ENCODE results near the gene CDC42EP1.
"Not testable (repeated sequence)": the region's sequence is repeated elsewhere in the genome, so short reads cannot be mapped to it uniquely, and the experiment has no call there.

Gene CDC42EP1

DNA sequence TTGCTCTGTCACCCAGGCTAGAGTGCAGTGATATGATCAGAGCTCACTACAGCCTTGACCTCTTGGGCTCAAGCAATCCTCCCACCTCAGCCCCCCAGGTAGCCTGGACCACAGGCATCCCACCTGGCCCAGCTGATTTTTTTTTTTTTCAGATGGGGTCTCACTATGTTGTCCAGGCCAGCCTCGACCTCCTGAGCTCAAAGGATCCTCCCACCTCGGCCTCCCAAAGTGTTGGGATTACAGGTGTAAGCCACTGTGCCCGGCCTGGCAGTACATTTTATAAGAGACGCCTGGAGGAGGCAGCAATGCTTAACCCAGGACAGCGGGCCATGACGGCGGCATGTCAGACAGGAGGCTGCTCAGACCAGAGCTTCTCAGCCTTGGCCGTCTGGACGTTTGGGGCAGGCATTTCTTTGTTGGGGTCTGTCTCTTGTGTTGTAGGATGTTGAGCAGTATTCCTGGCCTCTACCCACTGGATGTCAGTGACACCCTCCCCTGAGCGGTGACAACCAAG is 15.3 kb downstream of the CDC42EP1 start:
- in situ Hi-C loops (cut with MboI; ENCODE audit: low sequenced_read_pairs), result no loop called here

DNA sequence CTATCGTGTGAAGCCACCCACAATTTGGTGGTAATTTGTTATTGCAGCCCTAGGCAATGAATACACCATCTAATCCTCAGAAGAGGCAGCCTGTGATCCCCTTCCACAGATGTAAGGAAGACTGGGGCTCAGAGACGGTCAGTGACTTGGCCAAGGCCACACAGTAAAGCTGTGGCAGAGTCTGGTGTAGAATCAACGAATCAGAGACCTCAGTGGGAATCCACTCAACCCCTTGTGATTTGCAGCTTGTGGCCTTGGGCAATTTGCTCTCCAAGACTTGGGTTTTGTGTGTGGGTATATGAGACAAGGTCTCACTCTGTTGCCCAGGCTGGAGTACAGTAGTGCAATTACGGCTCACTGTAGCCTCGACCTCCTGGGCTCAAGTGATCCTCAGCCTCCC is 17.7 kb downstream of the CDC42EP1 start:
- in situ Hi-C loops (cut with MboI; ENCODE audit: low sequenced_read_pairs), result no loop called here

DNA sequence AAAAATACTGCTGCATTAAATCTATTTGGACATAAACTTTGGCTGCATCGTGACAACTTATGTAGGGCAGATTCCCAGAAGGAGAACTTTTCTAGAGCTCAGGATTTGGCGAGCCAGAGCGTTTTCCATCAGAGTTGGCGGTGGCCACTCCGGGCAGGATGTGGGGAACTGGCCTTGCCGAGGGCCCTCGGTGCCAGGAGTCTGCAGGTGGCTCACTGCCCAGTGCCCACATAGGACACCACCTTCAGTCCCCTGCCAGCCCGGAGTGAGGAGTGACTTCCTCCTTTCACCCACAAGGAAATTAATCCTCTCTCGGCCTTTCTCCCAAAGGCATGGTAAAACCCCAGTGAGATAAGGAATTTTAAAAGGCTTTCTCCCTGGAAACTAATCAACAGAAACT is 21.2 kb downstream of the CDC42EP1 start:
- in situ Hi-C loops (cut with MboI; ENCODE audit: low sequenced_read_pairs), result no loop called here

DNA sequence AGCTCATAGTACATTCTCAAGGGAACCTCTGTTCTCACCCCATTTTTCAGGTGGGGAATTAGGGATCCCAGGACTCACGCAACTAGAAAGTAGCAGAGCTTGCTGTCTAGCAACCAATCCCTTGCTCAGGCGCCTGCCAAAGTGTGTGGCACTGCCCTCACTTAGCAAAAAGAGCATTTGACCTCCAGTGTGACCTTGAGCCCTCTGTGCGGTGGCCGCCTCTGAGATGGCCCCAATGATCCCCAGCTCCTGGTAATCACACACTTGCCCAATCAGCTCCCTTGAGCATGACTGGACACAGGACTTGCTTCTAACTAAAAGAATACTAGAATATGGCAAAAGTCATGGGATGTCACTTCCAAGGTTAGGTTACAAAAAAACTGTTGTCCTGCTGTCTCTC is 22.2 kb downstream of the CDC42EP1 start:
- in situ Hi-C loops (cut with MboI; ENCODE audit: low sequenced_read_pairs), result no loop called here

DNA sequence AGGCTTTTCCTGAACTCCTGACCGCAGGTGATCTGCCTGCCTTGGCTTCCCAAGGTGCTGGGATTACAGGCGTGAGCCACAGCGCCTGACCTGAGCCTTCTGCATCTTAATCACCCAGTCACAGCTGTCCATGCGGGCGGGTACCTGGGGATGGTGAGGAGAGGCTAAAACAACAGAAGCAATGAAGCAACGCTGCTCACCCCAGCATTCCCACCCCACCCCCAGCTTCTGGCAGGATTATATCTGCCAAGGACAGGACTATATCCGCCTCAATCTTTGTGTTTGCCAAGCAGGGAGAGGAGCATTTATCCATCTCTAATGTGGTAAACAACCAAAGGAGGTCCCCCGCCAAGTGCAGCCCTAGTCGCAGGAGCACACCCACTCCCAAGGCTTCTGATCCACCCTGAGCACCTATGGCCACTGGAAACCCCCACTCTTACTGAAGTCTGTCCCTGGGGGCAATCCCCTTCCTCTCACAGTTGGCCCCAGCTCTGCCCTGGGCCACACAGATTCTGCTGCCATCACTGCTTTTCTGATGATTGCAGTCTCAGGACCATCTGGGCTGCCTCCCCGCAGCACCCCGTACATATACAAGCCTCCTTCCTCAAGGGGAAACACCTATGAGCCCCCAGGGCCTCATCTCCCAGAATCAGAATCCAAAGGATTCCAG is 28.4 kb downstream of the CDC42EP1 start:
- in situ Hi-C loops (cut with MboI; ENCODE audit: low sequenced_read_pairs), result no loop called here

DNA sequence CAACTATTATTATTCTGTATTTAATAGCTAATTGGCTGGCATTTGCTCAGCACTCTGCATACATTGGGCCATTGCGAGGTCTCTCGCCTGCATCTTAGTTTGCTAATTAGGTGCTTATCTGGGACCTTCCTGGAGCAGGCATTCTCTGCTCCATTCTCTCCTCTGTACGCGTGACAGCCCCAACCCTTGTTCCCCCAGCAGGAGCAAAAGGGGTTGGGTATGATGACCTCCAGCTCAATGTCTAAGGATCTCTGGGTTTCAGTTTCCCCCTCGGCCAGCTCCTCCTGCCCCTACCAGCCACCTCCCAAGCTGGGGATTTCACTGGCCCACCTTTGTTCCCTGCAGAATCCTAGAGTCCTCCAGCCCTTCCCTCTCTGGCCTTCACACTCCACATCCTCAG is 29.4 kb downstream of the CDC42EP1 start:
- in situ Hi-C loops (cut with MboI; ENCODE audit: low sequenced_read_pairs), result no loop called here

DNA sequence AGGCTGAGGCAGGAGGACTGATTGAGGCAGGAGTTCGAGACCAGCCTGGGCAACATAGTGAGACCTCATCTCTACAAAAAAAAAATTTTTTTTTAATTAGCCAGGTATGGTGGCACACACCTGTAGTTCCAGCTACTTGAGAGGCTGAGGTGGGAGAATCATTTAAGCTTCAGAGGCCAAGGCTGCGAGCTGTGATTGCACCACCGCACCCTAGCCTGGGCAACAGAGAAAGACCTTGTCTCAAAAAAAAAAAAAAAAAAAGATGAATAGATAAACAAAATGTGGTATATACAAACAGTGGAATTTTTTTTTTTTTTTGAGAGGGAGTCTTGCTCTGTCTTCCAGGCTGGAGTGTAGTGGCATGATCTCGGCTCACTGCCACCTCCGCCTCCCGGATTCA is 30.8 kb downstream of the CDC42EP1 start:
- in situ Hi-C loops (cut with MboI; ENCODE audit: low sequenced_read_pairs), result not testable (repeated sequence)

DNA sequence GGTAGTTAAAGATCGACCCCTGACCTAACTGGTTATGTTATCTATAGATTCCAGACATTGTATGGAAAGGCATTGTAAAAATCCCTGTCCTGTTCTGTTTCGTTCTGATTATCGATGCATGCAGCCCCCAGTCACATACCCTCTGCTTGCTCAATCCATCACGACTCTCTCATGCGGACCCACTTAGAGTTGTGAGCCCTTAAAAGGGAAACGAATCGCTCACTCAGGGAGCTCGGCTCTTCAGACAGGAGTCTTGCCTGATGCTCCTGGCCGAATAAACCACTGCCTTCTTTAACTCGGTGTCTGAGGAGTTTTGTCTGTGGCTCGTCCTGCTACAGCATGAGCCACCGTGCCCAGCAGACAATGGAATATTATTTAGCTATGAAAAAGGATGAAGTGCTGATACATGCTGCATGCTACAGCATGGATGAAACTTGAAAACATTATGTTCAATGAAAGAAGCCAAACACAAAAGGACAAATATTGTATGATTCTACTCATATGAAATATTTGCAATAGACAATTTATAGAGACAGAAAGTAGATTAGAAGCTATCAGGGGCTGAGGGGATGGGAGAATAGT is 31.6 kb downstream of the CDC42EP1 start:
- in situ Hi-C loops (cut with MboI; ENCODE audit: low sequenced_read_pairs), result no loop called here

DNA sequence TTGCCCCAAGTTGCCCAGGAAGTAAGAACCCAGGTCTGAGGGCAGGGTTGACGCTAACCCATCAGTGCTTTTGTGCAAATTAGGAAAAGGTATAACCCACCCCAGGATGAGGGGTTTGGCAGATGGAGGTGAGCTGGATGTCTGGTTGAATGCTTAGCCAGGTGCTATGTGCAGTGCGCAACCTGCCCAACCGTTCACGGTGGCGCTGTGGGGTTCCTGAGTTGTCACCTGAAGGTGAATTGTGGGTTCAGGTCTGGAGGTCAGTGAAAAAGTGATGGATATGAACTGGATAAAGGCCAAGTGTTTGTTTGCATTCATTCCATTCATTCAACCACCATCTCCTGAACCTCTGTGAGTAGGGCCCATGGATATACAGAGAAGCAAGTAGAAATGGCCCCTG is 34.0 kb downstream of the CDC42EP1 start:
- in situ Hi-C loops (cut with MboI; ENCODE audit: low sequenced_read_pairs), result no loop called here

DNA sequence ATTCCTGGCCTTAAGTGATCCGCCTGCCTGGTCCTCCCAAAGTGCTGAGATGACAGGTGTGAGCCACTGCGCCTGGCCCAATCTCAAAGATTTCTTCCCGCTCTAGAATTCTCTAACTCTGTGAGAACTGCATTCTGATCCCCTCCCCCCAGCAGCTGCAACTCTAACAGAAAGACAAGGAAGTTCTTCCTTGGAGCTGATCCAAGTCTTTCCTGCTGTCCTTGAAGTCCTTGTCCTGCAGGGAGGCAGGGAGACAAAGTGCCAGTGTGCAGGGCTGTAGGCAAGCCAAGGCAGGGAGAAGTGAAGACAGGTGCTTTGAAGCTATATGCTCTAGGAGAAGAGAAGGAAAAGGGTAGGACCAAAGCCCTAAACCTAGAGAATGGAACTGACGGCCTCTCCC is 38.9 kb downstream of the CDC42EP1 start:
- in situ Hi-C loops (cut with MboI; ENCODE audit: low sequenced_read_pairs), result no loop called here

DNA sequence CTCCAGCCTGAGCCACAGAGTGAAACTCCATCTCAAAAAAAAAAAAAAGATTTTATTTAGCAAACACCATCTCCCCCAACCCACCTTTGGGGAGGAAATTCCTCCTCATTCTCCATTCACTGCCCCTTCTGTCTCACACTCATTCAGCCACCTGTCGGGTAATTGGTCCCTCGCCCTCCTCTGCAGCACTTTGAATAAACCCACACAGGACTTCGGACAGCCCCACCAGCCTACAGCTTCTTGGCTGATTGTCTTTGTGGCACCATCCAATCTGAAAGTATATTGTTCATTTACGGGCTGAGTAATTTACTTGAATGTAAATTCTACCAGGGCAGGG is 40.9 kb downstream of the CDC42EP1 start:
- in situ Hi-C loops (cut with MboI; ENCODE audit: low sequenced_read_pairs), result no loop called here

DNA sequence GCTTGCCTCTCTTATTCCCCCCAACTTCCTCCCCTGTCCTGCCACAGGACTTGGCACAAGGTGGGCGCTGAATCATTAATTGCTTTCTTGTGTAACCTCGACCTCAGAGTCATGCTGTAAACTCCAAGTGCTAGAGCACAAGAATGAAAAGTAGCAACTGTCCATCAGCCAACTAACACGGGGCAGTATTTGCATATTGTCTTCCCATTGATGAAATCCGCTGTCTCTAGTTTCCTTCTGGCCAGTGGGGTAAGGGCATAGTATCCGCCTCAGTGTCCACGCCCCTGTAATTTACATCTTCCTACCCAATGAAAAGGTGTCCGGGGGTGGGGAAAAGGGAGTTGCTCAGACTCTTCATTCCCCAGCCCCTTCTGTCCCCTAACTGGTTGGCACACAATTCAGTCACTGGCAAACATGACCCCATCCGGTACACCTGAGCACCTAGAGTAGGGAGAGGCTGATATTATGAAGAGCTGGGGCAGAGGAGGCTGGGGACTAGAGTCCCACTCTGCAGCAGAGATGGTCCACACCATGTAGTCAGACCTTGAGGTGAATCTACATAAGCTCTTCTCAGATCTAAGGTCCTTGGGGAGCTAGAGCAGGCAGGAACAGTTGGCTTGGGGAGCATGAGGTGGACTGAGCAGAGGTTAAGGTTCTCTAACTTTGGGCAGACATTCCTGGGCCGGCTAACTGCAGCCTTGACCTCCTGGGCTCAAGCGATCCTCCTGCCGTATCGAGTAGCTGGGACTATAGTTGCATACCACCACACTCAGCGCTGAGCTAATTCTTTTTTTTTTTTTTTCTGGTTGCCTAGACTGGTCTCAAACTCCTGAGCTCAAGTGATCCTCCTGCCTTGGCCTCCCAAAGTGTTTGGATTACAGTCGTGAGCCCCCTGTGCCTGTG is 41.5 kb downstream of the CDC42EP1 start:
- in situ Hi-C loops (cut with MboI; ENCODE audit: low sequenced_read_pairs), result no loop called here

DNA sequence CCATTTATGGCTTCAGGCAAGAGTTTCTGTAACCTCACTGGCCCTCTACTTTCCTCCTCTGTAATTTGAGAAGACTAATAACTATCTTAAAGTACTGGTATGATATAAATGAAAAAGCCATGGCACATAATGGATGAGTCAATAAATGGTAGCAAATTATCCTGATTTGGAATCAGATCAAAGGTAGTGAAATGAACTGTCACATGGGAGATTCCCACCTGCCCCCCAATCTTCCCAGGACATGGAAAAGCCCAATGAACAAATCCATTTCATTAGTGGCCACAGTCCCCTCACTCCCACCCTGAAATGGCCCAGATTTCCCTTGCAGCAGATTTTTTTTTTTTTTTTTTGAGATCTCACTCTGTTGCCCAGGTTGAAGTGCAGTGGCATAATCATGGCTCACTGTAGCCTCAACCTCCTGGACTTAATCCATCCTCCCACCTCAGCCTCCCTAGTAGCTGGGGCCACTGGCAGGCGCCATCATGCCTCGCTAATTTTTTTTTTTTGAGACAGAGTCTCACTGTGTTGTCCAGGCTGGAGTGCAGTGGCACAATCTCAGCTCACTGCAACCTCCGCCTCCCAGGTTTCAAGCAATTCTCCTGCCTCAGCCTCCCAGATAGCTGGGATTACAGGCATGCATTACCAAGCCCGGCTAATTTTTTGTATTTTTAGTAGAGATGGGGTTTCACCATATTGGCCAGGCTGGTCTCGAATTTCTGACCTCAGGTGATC is 42.4 kb downstream of the CDC42EP1 start:
- in situ Hi-C loops (cut with MboI; ENCODE audit: low sequenced_read_pairs), result not testable (repeated sequence)

DNA sequence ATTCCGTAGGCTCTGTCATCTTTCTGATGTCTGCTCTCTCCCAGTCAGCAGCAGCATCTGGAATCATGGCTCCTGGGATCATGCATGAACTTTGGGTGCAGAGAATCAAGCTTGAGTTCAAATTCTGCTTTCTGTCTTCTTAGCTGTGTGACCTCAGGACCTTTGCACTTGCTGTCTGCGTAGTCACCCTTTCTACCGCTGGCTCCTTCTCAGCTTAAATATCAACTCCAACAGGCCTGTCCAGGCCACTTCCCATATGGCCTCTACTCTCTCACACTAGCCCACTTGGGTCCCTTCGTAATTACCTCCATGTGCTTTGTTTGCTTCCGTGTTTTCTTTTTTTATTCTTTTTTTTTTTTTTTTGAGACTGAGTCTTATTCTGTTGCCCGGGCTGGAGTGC is 43.8 kb downstream of the CDC42EP1 start:
- in situ Hi-C loops (cut with MboI; ENCODE audit: low sequenced_read_pairs), result no loop called here

DNA sequence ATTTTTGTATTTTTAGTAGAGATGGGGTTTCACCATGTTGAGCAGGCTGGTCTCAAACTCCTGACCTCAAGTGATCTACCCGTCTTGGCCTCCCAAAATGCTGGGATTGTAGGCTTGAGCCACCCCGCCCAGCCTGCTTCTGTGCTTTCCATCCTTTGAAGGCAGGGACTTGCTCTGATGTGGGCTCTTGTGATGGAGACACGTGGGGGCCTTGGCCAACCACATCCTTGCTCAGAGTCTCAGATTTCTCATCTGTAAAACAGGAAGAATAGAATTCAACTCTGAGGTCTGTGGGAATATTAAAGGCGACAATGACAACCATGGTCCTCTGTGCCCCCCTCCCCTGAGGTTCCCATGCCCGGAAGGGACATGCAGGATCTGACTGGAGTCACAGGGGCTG is 44.6 kb downstream of the CDC42EP1 start:
- in situ Hi-C loops (cut with MboI; ENCODE audit: low sequenced_read_pairs), result no loop called here

DNA sequence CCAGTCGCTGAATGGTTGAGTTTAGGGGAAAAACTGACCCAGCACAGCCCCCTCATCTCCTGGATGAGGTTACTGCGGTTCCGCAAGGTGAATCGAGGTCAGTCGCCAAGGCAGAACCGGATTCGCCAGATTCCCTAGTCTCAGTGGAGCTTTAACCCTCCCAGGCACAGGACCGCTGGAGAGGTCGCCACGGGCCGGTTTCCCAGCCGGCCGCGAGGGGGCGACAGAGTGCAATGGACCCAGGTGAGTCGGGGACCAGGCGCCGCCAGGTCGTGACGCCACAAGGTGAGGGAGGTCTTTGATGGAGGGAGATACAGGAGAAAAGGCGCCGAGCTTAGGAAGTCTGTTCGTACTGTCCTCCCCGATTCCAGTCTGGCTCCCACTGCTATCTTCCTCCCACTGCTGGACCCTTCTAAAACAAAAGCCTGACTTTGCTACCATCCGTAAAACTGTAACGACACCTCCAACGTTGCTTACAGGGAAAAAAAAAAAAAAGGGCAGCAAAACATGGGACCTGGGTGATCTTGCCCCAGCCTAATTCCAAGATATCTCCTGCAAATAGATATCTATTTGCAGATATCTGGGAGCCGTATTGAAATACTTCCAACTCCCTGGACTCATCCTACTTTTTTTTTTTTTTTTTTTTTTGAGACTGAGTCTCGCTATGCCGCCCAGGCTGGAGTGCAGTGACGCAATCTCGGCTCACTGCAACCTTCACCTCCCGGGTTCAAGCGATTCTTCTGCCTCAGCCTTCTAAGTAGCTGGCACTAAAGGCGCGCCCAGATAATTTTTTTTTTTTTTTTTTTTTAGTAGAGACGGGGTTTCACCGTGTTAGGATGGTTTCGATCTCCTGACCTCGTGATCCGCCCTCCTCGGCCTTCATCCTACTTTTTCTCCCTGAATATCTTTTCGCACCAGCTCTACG is 47.0 kb downstream of the CDC42EP1 start:
- in situ Hi-C loops (cut with MboI; ENCODE audit: low sequenced_read_pairs), result no loop called here

DNA sequence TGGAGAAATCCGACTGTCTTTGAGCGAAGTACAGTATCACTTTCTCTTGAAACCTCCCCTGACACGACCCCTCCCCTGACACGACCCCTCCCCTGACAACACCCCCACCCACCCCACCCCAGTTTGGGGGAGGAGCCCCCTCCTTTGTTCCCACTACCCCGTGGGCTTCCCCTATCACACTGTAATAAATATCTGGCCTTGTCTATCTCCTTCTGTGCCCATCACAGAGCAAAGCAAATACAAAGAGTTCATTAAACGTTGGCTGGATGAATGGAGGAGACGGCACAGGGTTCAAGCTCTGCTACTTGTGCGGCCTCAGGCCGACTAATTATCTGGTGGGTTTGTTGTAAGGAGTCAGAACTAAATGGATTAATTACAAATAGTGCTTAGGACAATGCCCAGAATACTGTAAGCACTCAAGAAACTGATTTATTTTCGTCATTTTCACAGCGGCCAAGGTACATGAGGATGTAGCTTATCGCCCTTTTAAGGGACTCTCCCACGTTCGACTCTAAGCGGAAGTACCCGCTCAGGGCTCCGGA is 47.7 kb downstream of the CDC42EP1 start:
- in situ Hi-C loops (cut with MboI; ENCODE audit: low sequenced_read_pairs), result no loop called here

DNA sequence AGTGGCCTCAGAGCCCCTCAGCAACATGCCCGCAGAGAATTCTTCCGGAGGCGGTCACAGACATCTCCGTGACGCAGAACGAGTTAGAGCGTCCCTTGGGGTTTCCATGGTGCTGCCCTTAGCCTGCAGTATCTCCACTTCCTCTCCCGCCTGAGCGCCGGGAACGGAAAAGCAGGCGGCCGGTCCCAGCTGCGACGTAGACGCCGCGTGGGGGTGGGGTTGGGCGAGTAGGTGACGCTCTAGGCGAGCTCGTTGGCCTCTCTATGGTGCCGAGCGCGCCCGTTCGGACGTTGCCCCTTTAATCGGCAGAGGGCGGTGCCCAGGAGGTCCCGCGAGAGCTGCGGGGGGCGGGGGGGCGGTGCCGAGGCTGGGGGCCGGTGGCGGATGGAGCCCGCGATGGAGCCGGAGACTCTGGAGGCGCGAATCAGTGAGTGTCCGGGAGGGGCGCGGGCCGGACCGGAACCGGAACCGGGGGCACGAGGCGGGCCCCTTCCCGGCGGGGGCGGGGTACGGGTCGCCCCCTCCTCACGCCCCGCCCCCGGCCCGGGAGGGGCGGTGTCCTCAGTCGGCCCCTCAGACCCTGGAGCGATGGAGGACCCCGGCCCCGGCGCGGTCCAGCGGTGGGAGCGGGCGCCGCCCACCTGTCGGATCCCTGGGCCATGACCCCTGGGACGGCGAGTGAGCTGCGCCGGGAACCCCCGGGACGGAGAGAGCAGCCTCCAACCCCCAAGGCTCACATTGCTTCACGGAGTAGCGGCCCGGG is 48.4 kb downstream of the CDC42EP1 start, which contains the start of gene GGA1:
Gene GGA1, plus strand, starts transcription at position 358 of the 763 bp plus-strand sequence. Its CDS starts 27 bp downstream, at position 385.
- in situ Hi-C loops (cut with MboI; ENCODE audit: low sequenced_read_pairs), result no loop called here
